Measurements from ENCODE around the gene GRK5. TPM values are rescaled to one million over a fixed set of nuclear protein-coding genes. Genes with fewer than 3 reads are reported as not detected.
A peak's percentile ranks its signal among the peaks of the same experiment; 100 is the strongest.

Gene GRK5
- total RNA-seq, 1 experiment from 2014 or later, result 5.8 TPM

DNA sequence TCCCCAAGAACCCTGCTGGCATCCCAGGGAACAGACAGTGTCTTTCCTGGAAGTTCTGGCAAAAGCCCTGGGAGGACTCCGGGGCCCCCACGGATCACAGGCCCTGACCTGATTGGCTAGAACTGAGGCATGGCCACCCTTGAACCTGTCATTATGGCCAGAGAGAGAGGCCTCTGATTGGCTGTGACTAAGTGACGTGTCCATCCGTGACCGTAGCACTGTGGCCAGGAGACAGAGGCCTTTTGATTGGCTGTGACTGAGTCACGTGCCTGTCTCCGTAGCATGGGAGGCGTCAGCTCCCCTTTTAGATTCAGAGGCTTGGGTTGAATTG is 171.3 kb downstream of the GRK5 start:
- in situ Hi-C loops (cut with HindIII; ENCODE audit: low sequenced_read_pairs), result no loop called here
- DNase-seq (ENCODE audit: low spot score), result peak; percentile 89

DNA sequence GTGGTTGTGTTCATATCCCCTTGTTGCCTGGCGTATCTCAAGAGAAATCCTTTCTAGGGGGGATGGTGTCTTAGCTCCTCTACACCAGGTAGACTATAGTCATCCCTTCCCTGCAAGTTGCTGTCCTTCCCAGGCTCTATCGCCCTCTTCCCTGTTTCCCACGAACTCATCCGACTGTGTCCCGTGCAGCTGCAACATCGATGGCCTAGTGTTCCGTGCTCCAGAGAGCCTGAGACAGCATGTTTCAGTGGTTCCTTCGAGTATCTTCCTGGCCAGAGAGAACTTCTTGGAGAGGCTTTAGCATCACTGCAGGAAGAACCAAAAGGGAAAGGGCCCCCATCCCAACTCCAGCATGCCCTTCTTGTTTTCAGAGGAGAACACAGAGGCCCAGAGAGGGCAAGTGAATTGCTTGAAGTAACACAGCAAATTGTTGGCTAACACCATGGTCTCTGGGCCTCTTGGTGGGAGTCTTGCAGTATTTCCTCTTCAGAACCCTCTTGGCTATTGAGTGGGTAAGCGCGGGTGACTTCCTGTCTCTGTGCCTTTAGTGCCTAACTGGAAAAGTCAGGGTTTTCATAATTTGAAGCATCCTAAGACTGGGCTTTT is 172.2 kb downstream of the GRK5 start:
- in situ Hi-C loops (cut with HindIII; ENCODE audit: low sequenced_read_pairs), result no loop called here

DNA sequence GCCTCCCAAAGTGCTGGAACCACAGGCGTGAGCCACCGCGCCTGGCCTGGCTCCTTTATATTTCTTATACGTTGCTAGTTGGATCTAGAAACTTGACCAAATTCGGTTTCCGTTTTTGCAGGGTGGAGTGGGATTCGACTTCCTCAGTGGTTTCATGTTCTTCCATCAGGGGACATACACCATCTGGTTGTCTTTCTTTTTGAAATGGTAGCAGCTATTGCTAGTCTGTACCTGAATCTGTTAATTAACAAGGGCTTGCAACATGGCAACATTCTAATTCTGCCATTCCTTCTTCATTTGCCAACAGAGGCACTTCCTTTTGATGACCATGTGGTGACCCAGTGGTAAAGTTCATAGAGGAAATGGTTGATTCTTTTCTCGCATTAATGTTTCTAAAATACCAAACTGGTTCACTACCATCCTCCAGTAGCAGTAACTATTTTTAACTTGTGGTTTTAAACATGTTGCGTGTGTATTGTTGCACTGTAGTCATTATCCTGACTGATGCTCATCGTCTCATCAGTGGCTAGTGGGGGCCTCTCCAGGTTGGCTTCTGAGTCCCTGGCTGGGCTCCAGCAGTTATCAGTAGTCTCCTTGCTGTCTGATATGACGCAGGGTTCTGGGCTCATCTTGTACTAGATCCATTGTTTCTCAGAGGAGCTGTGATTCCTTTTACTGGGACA is 175.9 kb downstream of the GRK5 start:
- DNase-seq (ENCODE audit: low spot score), result no peak
- in situ Hi-C loops (cut with HindIII; ENCODE audit: low sequenced_read_pairs), result no loop called here

More for the DNA sequence above, 172.2 kb downstream of the GRK5 start:
- no peak for DNase-seq (ENCODE audit: low spot score)

DNA sequence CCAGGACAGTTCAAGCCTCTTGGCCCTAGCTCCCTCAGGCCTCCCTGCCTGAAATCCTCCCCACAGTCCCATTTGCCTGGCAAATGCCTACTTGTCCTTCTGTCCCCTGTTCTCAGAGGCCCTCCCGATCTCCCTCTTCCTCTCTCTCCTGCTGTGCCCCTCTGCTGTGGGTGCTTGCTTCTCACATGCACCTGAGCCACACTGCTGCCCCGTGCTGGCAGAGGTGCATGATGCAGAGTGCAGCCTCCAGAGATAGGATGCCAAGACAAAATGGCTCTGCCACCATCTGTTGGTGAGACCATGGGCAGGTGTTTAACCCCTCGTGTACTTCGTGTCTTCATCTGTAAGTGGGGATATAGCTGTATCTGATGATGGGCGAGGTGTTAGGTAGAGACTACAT is 176.8 kb downstream of the GRK5 start:
- in situ Hi-C loops (cut with HindIII; ENCODE audit: low sequenced_read_pairs), result no loop called here
- DNase-seq (ENCODE audit: low spot score), result no peak

DNA sequence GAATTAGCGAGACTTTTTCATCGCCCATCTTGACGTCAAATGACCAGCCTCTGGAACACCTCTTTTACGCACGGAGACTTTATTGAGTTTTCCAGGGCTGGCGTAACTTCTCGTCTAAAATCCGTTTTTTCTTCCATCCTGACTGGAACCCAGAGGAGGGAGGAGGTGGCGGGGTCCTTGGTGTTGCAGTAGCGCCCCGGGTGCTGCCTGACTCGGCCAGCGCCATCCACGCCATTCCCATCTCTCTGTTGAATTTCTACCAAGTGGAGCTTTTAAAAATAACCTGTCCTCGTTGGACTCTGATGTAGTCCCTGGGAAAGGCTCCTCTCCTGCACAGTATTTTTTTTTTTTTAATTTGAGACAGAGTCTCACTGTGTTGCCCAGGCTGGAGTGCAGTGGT is 179.3 kb downstream of the GRK5 start:
- no peak for DNase-seq (ENCODE audit: low spot score)
- in situ Hi-C loops (cut with HindIII; ENCODE audit: low sequenced_read_pairs), result no loop called here

DNA sequence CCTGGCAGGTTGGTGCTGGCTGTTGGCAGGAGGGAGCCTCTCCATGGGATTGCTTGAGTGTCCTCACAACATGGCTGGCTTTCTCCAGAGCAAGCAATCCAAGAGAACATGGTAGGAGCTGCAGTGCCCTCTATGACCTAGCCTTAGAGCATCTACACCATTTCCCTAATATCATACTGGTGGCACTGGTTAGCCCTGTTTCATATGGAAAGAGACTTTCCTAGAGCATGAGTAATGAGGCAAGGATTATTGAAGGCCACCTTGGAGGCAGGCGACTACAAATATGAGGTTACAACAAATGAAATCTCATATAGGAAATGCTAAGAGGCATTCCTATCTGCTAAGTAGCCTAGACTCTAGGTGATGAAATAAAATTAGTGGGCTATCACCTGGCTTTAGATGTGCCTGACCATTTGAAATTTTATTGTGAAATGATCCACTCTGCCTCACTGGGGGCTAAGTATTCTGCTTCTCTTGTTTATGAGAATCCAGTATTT is 181.5 kb downstream of the GRK5 start:
- in situ Hi-C loops (cut with HindIII; ENCODE audit: low sequenced_read_pairs), result no loop called here
- no peak for DNase-seq (ENCODE audit: low spot score)

DNA sequence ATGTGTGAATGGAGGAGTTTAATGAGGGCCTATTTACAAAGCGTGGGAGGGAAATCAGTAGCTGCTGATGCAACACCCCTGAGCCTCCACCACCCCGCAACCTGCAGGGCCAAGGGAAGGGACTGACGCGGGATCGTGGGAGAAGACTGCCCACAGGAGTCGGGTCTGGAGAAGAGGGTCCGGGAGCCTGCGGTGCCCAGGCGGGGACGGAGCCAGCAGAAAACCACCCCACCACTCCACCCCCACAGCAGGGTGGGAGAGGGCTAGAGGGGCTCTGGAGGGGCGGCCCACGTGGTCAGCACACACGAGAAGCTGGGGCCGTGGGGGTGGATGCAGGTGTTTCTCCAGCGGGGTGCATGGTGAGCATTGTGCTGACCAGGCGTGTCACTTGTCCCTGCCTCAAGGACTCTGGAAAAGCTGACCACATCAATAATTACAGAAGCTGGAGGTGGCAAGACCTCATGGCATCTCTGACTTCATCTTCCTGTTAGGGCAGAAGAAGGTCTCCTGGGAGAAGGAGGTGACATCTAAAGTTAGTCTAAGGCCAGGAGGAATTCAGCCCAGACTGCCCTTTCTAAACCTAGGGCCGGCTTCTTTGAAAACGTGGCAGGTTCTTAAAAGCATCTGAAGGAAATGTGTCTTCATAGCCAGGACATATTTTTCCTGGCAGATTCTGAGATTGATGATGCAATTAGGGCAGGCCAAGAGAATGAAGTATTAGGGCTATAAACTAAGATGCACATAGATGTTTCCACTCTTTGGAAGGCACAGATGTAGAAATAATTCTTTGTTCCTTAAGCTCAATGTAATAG is 184.3 kb downstream of the GRK5 start:
- in situ Hi-C loops (cut with HindIII; ENCODE audit: low sequenced_read_pairs), result no loop called here
- DNase-seq (ENCODE audit: low spot score), result no peak

DNA sequence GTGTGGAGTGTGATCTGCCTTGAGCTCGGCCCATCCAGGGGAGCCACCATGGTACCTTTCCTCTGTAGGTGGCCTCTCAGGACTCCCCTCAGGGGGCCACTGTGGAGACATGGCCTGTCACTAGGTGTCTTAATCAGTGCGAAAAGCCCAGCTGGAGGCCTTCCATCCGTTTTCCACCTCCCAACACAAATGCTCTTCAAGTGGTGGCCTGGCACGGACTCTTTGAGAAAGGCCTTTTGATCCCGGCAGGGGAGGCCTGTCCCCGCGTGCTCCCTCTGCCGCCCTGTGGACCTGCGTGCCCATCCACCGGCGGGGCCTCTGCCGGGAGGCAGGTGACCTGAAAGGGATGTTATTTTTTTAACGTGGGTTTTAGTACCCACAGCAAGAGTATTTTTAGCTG is 185.6 kb downstream of the GRK5 start:
- in situ Hi-C loops (cut with HindIII; ENCODE audit: low sequenced_read_pairs), result no loop called here
- no peak for DNase-seq (ENCODE audit: low spot score)

DNA sequence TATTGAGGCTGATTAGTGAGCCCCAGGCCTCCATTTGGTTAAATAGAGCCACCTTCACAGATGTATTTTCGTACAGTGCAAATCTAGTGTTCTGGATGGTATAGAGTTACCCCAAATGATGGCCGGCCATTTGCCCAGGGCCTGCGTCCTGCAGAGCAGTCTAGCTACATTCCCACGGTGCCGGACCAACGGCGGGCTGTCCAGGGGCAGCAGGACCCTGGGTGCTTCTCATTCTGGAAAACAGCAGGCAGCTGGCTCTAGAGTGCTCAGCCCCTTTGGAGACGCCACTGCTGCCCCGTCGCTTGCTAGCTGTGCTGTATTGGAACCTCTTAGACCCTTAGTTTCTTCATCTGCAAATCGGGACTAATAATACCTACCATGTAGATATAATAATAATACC is 186.1 kb downstream of the GRK5 start:
- in situ Hi-C loops (cut with HindIII; ENCODE audit: low sequenced_read_pairs), result no loop called here
- no peak for DNase-seq (ENCODE audit: low spot score)

DNA sequence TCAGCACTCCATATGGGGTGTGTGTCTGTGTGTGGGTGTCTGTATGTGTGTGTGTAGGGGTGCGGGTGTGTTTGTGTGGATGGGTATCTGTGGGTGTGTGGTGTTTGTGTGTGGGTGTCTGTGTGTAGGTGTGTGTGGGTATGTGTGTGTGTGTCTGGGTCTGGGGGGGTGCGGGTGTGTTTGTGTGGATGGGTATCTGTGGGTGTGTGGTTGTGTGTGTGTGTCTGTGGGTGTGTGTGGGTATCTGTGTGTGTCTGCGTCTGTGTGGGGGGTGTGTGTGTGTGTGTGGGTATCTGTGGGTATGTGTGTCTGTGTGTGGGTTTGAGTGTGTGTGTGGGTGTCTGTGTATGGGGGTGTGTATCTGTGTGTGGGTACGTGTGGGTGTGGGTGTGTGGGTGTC is 186.5 kb downstream of the GRK5 start:
- no peak for DNase-seq (ENCODE audit: low spot score)
- in situ Hi-C loops (cut with HindIII; ENCODE audit: low sequenced_read_pairs), result no loop called here

DNA sequence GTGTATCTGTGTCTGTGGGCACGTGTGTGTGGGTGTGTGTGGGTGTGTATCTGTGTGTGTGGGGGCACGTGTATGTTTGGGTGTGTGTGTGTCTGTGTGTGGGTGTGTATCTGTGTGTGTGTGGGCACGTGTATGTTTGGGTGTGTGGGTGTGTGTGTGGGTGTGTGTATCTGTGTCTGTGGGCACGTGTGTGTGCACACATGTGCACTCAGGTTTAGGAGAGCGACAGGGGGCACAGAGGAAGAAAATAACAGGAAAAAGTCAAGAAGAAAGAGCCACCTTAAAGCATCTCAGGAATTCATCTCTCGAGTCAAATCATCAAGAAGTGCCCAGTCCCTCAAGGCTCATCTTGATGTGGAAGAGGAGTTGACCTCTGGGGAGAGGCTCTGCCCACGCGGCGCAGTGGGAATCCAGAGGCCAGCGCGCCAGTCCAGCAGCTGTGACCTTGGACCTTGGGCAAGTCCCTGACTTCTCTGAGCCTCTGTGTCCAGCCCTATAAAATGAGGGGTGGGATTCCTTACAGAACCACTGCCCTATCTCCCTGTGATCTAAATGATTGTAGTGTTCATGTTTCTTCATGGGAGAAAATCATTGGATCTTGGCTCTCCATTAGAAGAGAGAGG is 187.4 kb downstream of the GRK5 start:
- in situ Hi-C loops (cut with HindIII; ENCODE audit: low sequenced_read_pairs), result no loop called here
- no peak for DNase-seq (ENCODE audit: low spot score)

DNA sequence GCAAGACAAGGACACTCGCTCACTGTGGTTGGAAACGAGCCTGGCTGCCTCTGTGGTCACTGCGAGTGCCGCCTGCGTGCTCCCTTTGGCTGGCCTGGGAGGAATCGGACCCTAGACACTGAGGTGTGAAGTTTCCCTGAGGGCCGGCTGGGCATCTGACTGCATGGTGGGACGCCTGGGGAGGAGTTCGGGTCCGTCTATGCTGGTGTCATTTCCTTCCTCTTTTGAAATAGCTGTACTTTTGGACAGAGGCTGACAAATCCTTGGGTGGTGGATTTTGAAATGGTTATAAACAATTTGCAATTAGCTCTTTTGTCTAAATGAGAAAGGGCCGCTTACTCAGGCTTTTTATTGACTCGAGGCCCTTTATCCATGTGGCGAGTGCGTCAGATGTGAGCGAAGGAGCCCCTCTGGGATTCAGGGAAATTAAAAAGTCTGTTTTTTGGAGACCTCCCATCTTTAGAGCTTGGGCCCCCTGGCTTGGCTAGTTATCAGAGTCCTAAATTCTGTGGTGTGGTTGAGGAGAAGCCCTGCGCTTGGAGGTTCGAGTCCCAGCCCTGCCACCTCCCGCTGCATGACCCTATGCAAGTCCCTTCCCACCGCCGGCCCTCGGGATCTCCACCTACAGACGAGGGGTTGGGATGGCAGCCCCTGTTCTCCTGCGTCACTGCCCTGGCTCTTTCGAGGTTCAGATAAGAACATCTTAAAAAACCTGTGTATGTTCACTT is 188.1 kb downstream of the GRK5 start:
- no peak for DNase-seq (ENCODE audit: low spot score)
- in situ Hi-C loops (cut with HindIII; ENCODE audit: low sequenced_read_pairs), result no loop called here

DNA sequence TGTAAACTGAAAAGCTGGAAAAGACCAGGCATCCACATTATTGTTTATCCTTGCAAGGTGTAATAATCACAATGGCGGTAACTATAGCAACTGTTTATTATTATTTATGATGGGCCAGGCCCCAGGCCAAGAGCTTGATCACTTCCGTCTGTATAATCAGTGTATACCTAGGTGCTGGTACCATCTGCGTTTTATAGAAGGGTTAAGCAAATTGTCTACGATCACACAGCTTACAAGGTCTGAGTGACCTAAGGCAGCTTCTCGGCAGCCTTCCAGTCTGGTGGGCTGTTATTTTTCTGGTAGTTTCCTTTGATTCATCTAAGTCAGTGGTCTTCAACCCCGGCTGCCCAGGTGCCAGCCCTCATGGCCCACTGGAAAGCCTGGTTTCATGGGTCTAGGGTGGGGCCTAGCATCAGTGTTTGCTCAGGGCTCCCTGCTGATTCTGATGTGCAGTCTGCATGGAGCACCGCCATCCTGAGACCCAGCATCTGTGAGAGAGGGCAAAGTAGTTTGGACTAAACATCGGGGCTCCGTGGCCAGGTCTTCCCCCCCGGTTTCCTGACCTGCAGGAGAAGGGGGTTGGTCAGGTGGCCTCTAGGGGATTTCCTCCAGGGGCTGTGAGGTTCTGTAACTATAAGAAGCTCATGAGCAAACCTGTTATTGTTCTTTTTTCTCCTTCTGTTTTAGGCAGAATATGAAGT is 188.8 kb downstream of the GRK5 start:
- in situ Hi-C loops (cut with HindIII; ENCODE audit: low sequenced_read_pairs), result no loop called here
- DNase-seq (ENCODE audit: low spot score), result no peak

DNA sequence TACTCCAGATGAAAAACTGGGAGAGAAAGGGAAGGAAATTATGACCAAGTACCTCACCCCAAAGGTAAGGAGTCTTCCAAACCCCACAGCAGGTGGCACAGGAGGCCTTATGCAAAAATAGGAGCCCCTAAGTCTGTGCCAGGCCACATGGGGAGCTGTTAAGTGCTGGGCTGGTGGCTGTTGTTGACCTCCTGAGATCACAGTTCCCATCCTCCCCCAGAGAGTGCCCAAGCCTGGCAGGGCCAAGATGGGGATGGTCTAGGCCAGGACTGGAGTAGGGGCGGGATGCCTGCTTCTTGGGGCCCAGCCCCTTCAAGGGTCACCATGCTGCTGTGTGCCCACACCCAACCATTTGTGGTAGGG is 189.3 kb downstream of the GRK5 start:
- DNase-seq (ENCODE audit: low spot score), result no peak
- in situ Hi-C loops (cut with HindIII; ENCODE audit: low sequenced_read_pairs), result no loop called here

DNA sequence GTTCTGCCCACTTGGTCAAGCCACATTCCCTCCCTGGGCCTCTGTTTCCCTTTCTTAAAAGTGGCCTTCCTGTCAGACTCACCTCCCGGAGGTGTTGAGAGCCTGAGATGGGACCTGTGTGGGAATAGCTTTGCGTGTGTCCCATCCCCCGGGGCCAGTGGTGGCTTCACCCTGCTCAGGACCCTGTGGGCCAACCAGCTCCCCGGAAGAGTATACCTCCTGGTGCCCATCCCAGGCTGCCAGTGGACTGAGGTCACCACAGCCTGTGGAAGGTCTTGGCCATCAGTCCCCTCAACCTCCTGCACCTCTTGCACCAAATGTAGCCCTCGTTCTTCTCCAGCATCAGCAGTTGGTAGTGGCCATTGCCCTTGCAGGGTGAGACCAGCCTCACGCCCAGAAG is 190.0 kb downstream of the GRK5 start:
- in situ Hi-C loops (cut with HindIII; ENCODE audit: low sequenced_read_pairs), result no loop called here
- DNase-seq (ENCODE audit: low spot score), result no peak

DNA sequence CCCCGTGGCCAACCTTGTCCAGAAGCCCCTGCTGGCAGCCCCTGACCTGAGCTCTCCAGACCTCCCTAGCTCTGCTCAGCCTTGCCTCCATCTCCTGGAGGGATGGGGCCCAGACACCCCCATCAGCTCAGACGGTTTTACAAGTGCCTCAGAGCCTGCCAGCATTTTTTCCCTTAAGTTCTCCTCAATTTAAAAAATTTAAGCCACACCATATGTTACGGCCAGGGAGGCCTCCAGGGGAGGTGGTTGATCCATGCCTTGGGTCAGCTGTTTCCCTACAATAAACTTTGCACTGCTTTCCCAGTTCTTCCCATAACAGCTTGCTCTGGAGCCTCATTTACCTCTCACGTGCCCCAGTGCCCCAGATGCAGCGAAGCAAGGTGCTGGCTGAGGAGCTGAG is 191.6 kb downstream of the GRK5 start:
- no peak for DNase-seq (ENCODE audit: low spot score)
- in situ Hi-C loops (cut with HindIII; ENCODE audit: low sequenced_read_pairs), result no loop called here

DNA sequence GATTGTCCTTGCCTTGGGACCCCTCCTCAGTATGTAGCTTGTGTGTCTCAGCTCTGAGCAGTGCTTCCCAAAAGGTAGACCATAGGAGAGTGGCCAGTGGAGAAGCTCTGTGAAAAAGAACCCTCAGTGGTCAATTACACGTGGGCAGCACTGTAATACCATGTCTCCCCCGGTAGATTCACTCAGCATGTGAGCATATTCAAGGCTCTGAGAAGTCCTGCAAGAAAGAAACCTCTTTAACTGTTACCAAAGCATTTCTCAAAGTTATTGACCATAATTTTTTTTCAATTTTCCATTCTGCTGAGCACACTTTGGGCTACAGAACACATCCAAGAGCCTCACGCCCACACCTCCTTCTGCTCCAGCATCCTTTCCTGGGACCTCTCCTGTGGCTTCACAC is 192.1 kb downstream of the GRK5 start:
- in situ Hi-C loops (cut with HindIII; ENCODE audit: low sequenced_read_pairs), result no loop called here
- DNase-seq (ENCODE audit: low spot score), result no peak

DNA sequence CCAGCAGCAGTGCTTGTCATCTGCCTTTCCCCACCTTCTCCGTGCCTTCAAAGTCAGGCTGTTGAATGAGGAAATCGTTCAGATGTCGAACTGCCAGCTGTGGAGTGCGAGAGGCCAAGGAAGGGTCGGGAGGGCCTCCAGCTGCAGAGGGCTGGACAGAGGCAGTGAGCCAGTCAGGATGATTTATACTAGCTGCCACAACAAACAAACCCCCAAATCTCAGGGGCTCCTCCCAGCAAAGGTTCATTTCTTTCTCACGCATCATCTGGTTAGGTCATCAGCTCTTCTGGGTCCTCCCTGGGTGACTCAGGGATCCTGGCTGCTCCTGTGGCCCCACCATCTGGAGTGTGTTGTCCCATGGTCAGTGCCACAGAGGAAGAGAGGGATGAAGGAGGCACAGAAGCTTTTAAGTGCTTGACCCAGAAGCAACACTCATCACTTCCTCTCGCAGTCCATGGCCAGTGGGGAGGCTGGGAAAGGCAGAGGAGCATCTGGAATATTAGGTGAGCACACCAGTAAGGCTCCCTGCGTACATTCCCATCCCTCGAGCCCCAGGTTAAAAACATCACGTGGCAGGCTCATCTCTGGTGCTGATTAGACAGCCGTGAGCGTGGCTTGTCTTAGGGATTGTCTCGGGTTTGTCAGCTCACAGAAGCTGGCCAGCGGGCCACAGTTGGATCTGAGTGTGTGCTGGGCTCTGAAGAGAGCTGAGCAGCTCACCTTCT is 194.5 kb downstream of the GRK5 start:
- in situ Hi-C loops (cut with HindIII; ENCODE audit: low sequenced_read_pairs), result no loop called here
- DNase-seq (ENCODE audit: low spot score), result no peak
